H9 (cell line): ENCODE measurements around the gene GALNT4. TPM values are rescaled to one million over a fixed set of nuclear protein-coding genes. Genes with fewer than 3 reads are reported as not detected.

Source experiments
- DNase-seq: peaks from one replicate; pipeline ENCODE4 v3.0.0-alpha.2; 2017
- H2AFZ ChIP-seq: one replicate; pipeline ENCODE4 v1.6.1; 2013; ENCODE audit warnings: mild to moderate bottlenecking, low read length, control low read depth, moderate library complexity
- H2AK5ac ChIP-seq: 2 replicates; pipeline ENCODE4 v1.6.1; 2013; ENCODE audit warnings: low read length, control low read depth, mixed read lengths; ENCODE audit not compliant: insufficient read length
- H2BK120ac ChIP-seq: one replicate; pipeline ENCODE4 v1.6.1; 2013; ENCODE audit warnings: low read depth, mild to moderate bottlenecking, low read length, control low read depth, inconsistent platforms; ENCODE audit not compliant: poor library complexity, severe bottlenecking
- H2BK12ac ChIP-seq: 2 replicates; pipeline ENCODE4 v1.6.1; 2013; ENCODE audit warnings: low read length, control low read depth, mixed read lengths, low read depth; ENCODE audit not compliant: insufficient read length
- H2BK15ac ChIP-seq: 2 replicates; pipeline ENCODE4 v1.6.1; 2013; ENCODE audit warnings: low read depth, low read length, control low read depth
- H2BK20ac ChIP-seq: one replicate; pipeline ENCODE4 v1.6.1; 2013; ENCODE audit warnings: low read depth, mild to moderate bottlenecking, low read length, control low read depth, inconsistent platforms; ENCODE audit not compliant: poor library complexity, severe bottlenecking
- H2BK5ac ChIP-seq: 2 replicates; pipeline ENCODE4 v1.6.1; 2013; ENCODE audit warnings: low read length, control low read depth, mixed read lengths; ENCODE audit not compliant: insufficient read length
- H3K14ac ChIP-seq: 2 replicates; pipeline ENCODE4 v1.6.1; 2013; ENCODE audit warnings: low read length, control low read depth; ENCODE audit not compliant: insufficient read depth
- H3K18ac ChIP-seq: 2 replicates; pipeline ENCODE4 v1.6.1; 2013; ENCODE audit warnings: low read depth, mild to moderate bottlenecking, mixed read lengths, low read length, control low read depth; ENCODE audit not compliant: insufficient read length
- H3K23ac ChIP-seq: 2 replicates; pipeline ENCODE4 v1.6.1; 2013; ENCODE audit warnings: low read length, control low read depth, mixed read lengths, low read depth; ENCODE audit not compliant: insufficient read length
- H3K23me2 ChIP-seq: 2 replicates; pipeline ENCODE4 v1.6.1; 2013; ENCODE audit warnings: low read depth, mild to moderate bottlenecking, mixed read lengths, low read length, control low read depth; ENCODE audit not compliant: insufficient read length, poor library complexity, severe bottlenecking
- H3K27ac ChIP-seq: 2 replicates; pipeline ENCODE4 v1.5.1; 2013; ENCODE audit warnings: low read length, control low read depth, mixed read lengths, low read depth; ENCODE audit not compliant: insufficient read length
- H3K27me3 ChIP-seq: 2 replicates; pipeline ENCODE4 v1.6.1; 2013; ENCODE audit warnings: low read length, control low read depth, inconsistent platforms; ENCODE audit not compliant: insufficient read depth
- H3K4ac ChIP-seq: 2 replicates; pipeline ENCODE4 v1.6.1; 2013; ENCODE audit warnings: low read depth, mild to moderate bottlenecking, control low read depth, inconsistent platforms, low read length, moderate library complexity
- H3K4me1 ChIP-seq: 2 replicates; pipeline ENCODE4 v1.6.1; 2013; ENCODE audit warnings: low read length, control low read depth, inconsistent platforms; ENCODE audit not compliant: insufficient read depth
- H3K4me2 ChIP-seq: 2 replicates; pipeline ENCODE4 v1.6.1; 2013; ENCODE audit warnings: low read length, control low read depth, mixed read lengths; ENCODE audit not compliant: insufficient read length, insufficient read depth
- H3K56ac ChIP-seq: 2 replicates; pipeline ENCODE4 v1.6.1; 2013; ENCODE audit warnings: low read depth, mild to moderate bottlenecking, mixed read lengths, low read length, control low read depth; ENCODE audit not compliant: insufficient read length
- H3K79me1 ChIP-seq: 2 replicates; pipeline ENCODE4 v1.6.1; 2013; ENCODE audit warnings: low read depth, mild to moderate bottlenecking, moderate library complexity, low read length, control low read depth, inconsistent platforms; ENCODE audit not compliant: insufficient read depth, poor library complexity, severe bottlenecking
- H3K79me2 ChIP-seq: 2 replicates; pipeline ENCODE4 v1.6.1; 2013; ENCODE audit warnings: low read length, control low read depth, inconsistent platforms; ENCODE audit not compliant: insufficient read depth
- H3K9ac ChIP-seq: 2 replicates; pipeline ENCODE4 v1.6.1; 2013; ENCODE audit warnings: low read length, control low read depth, mixed read lengths; ENCODE audit not compliant: insufficient read length; ENCODE audit errors: extremely low read depth
- H3K9me3 ChIP-seq: one replicate; pipeline ENCODE4 v1.6.1; 2013; ENCODE audit warnings: low read depth, low read length, inconsistent platforms; ENCODE audit not compliant: control insufficient read depth
- H3T11ph ChIP-seq: one replicate; pipeline ENCODE4 v1.6.1; 2013; ENCODE audit warnings: mild to moderate bottlenecking, low read length, control low read depth, inconsistent platforms
- H4K20me1 ChIP-seq: one replicate; pipeline ENCODE4 v1.6.1; 2013; ENCODE audit not compliant: control insufficient read depth, insufficient read length, insufficient read depth
- H4K5ac ChIP-seq: 2 replicates; pipeline ENCODE4 v1.6.1; 2013; ENCODE audit warnings: low read depth, mild to moderate bottlenecking, mixed read lengths, low read length, control low read depth; ENCODE audit not compliant: insufficient read length
- H4K8ac ChIP-seq: replicated peaks from 2 replicates; pipeline ENCODE4 v1.6.1; 2013; ENCODE audit warnings: low read length, control low read depth, mixed read lengths, low read depth; ENCODE audit not compliant: insufficient read length
- H4K91ac ChIP-seq: 2 replicates; pipeline ENCODE4 v1.6.1; 2013; ENCODE audit warnings: low read depth, mild to moderate bottlenecking, moderate library complexity, mixed read lengths, low read length, control low read depth; ENCODE audit not compliant: insufficient read length
- H3K27ac Mint-ChIP-seq, 3 experiments: 2 replicates in 2 of 3; 3 replicates in 1 of 3; pipeline ENCODE4 v1.8.0; 2020 to 2021; ENCODE audit warnings: mixed read lengths in 3 of 3, mild to moderate bottlenecking in 1 of 3, moderate library complexity in 1 of 3
- H3K27me3 Mint-ChIP-seq: 2 replicates; pipeline ENCODE4 v1.8.0; 2021; ENCODE audit warnings: low read depth, mild to moderate bottlenecking, moderate library complexity, mixed read lengths
- H3K36me3 Mint-ChIP-seq, 3 experiments: 2 replicates in 2 of 3; 3 replicates in 1 of 3; pipeline ENCODE4 v1.8.0; 2020 to 2021; ENCODE audit warnings: low read depth in 3 of 3, mixed read lengths in 3 of 3; ENCODE audit not compliant: insufficient read depth in 1 of 3
- H3K4me1 Mint-ChIP-seq, 2 experiments: 2 replicates each; pipeline ENCODE4 v1.8.0; 2020; ENCODE audit warnings: mixed read lengths in 2 of 2
- H3K4me3 Mint-ChIP-seq, 2 experiments: 2 replicates in 1 of 2; 3 replicates in 1 of 2; pipeline ENCODE4 v1.8.0; 2020 to 2021; ENCODE audit warnings: mild to moderate bottlenecking in 2 of 2, mixed read lengths in 2 of 2, moderate library complexity in 1 of 2
- H3K9me3 Mint-ChIP-seq, 2 experiments: 2 replicates in 1 of 2; 3 replicates in 1 of 2; pipeline ENCODE4 v1.8.0; 2020; ENCODE audit warnings: mild to moderate bottlenecking in 2 of 2, mixed read lengths in 2 of 2, moderate library complexity in 1 of 2
- CTCF ChIP-seq: fragments of 200-600 bp; sonication (generic); conservative IDR thresholded peaks from 3 replicates; pipeline ENCODE4 v1.8.0; 2021; ENCODE audit warnings: antibody characterized with exemption, mild to moderate bottlenecking
- WGBS: extraction: QIAGEN DNeasy Blood & Tissue Kit; methylation state at CpG from one replicate; pipeline ENCODE4 v1.1.7; 2013; ENCODE audit warnings: missing lambda C conversion rate, low lambda C conversion rate, mixed read lengths; ENCODE audit not compliant: insufficient read length; ENCODE audit errors: extremely low coverage; 5-methylcytosine and 5-hydroxymethylcytosine counted together
- total RNA-seq: library from RNA; stranded (reverse); gene quantifications from 2 replicates; pipeline ENCODE4 v1.2.1, GENCODE V29; 2021

Gene GALNT4
- total RNA-seq, 1 experiment from 2014 or later, result 3.1 TPM

- H3K14ac ChIP-seq, result no peak overlapping the region
- H3K79me1 ChIP-seq, result no peaks in the 10 kb centered on the region
- H3K27me3 ChIP-seq, result no peaks in the 10 kb centered on the region
- no peaks in the 10 kb centered on the region; the same call in none of the 2 replicates for H3K27me3 Mint-ChIP-seq
- no peak overlapping the region for H3K18ac ChIP-seq
- no peak overlapping the region for H2BK15ac ChIP-seq
- no peak overlapping the region for H3K4me3 Mint-ChIP-seq
- no peaks in the 10 kb centered on the region for H4K20me1 ChIP-seq
- H2BK12ac ChIP-seq, result no peak overlapping the region
- no peak overlapping the region for H3K23ac ChIP-seq
- H4K5ac ChIP-seq, result no peak overlapping the region
- H3K79me2 ChIP-seq, result no peaks in the 10 kb centered on the region
- peaks cover 8 to 9% of the 10 kb centered on the region in 2 experiments; a peak in 3 of 4 replicates for H3K4me1 Mint-ChIP-seq
- no peak overlapping the region for H2BK20ac ChIP-seq
- H3K23me2 ChIP-seq, result no peaks in the 10 kb centered on the region
- no peak overlapping the region for H2AK5ac ChIP-seq
- no peak overlapping the region for H2BK120ac ChIP-seq
- no peak overlapping the region for H3K27ac ChIP-seq
- H3K36me3 Mint-ChIP-seq, result no peaks in the 10 kb centered on the region
- no peaks in the 10 kb centered on the region for H3K9me3 Mint-ChIP-seq
- DNase-seq, result no peak
- no peak overlapping the region for H3K4me2 ChIP-seq
- no peak overlapping the region for H2BK5ac ChIP-seq
- no peak overlapping the region for H4K8ac ChIP-seq
- no peak overlapping the region for H3K4ac ChIP-seq
- H4K91ac ChIP-seq, result no peak overlapping the region
- H3K9ac ChIP-seq, result no peak overlapping the region
- no peak overlapping the region for H3K27ac Mint-ChIP-seq
- H3K4me1 ChIP-seq, result no peaks in the 10 kb centered on the region
- H3K56ac ChIP-seq, result no peak overlapping the region
- H3K9me3 ChIP-seq, result no peaks in the 10 kb centered on the region
- TF ChIP-seq CTCF, result no peak
- WGBS, result no CpG with 5 or more reads among the region's 4 CpGs
- no peak overlapping the region for H3T11ph ChIP-seq
- no peak overlapping the region for H2AFZ ChIP-seq
Measured at GRCh38 chr12:89538897-89539296, 14.3 kb upstream of the GALNT4 start.
